DMS114 treated with DMSO at 0.1 percent for 48 hours (cell line): ENCODE results near the gene TRIM58.

Source experiments
- DNase-seq: peaks from one replicate; lab custom pipeline; 2025; ENCODE audit not compliant: unreplicated experiment; lab: John Stamatoyannopoulos, UW

TRIM58 gene, protein sequence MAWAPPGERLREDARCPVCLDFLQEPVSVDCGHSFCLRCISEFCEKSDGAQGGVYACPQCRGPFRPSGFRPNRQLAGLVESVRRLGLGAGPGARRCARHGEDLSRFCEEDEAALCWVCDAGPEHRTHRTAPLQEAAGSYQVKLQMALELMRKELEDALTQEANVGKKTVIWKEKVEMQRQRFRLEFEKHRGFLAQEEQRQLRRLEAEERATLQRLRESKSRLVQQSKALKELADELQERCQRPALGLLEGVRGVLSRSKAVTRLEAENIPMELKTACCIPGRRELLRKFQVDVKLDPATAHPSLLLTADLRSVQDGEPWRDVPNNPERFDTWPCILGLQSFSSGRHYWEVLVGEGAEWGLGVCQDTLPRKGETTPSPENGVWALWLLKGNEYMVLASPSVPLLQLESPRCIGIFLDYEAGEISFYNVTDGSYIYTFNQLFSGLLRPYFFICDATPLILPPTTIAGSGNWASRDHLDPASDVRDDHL

GRCh38 chr1:247857069-247857984, at the start of gene TRIM58:
Gene TRIM58, plus strand, starts transcription at chr1:247857187. Its CDS starts 60 bp downstream, at chr1:247857247.
- peak; percentile 23 for DNase-seq

DNA sequence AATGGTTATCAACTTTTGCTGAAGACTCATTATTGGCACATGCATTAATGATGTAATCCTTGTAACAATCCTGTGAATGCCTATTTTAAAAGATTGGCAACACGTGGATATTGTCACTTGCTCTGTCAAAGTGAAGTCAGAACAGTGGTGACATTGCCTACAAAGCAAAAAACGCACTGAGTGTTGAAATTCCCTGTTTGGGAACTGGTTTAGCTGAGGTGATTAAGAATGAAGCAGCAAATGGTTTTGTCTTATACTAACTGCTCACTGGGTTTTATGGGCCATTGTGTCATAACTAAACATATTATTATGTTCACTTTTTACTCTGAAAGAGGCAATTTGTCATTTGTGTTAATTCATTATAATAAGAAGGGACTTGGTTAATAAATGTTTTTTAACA, 44.4 kb upstream of the TRIM58 start:
- no peak for DNase-seq

DNA sequence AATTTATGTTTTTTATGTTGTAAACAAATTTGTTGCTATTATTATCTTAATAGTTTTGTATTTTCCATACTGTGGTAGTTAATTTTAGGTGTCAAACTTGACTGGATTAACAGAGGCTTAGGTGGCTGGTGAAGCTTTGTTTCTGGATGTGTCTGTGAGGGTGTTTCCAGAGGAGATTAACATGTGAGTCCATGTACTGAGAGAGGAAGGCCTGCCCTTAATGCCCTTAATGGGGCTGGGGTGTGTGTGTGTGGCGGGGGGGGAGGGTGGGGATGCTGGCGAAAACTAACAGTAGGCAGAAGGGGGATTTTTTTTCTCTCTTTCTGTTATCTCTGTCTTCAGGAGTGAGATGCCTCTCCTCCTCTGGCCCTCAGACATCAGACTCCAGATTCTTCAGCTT, 34.9 kb upstream of the TRIM58 start:
- no peak for DNase-seq

DNA sequence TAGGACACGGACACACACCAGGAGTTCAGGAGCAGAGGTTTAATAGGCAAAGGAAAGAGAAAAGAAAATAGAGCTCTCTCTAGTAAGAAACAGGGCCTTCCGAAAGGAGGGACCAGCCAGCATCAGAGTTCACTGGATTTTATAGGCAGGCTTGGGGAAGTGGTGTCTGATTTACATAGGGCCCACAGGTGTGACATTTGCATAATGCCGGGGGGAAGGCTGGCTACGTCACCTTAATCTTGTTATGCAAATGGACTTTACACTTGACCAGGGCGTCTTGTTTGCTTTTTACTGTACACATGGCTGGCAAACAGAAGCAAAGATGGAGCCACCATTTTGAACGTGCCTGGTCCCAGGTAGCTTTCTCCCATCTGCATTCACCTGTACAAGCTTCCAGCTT, 33.0 kb upstream of the TRIM58 start, which contains the start of gene OR14A16:
OR14A16 (minus strand) TSS at position 97 of the 400 bp plus-strand sequence. CDS start 8,390 bp downstream, outside the sequence.
- no peak for DNase-seq

DNA sequence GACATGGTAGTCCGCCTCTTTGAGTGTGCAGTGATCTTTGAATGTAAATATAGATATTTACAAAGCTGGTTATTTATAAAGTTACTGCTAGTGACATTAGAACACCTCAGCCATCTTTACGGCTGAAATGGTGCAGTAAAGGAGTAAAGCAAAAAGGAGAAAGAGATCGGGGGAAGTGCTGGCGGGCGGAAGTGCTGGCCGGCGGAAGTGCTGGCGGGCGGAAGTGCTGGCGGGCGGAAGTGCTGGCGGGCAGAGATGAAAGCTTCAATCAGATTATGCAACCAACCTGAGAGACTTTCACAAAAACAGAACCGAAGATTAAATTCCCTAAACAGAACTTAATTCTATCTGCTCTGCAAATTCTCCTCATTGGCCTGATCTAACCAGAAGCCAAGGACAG, 31.6 kb upstream of the TRIM58 start:
- DNase-seq: no peak

- DNase-seq: no peak
Observed at GRCh38 chr1:247829656-247830055, 27.3 kb upstream of the TRIM58 start.

GRCh38 chr1:247833601-247834000, 23.4 kb upstream of the TRIM58 start:
- DNase-seq: no peak

GRCh38 chr1:247840818-247841217, 16.2 kb upstream of the TRIM58 start:
- DNase-seq: no peak

DNA sequence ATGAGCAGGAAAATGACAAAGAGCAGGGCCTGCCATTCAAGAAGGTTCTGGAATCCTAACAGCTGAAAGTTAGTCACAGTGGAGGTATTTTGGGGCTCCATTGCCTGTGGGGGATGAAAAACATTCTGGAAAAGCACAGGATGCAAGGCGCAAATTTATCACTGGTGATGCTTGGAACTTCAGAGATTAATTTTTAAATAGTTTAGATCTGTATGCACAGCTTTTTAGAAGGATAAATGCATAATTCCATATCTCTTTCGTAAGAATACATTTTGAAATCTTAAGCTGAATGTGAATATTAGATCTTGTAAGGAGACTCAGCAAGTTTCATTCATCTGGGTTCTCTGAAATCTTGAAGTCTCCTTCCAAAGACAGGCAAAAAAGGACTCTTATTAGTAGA, 15.2 kb upstream of the TRIM58 start, which contains the start of gene OR11L1:
OR11L1 (minus strand) TSS at position 101 of the 400 bp plus-strand sequence; CDS start at position 101, 0 bp downstream.
- no peak for DNase-seq

DNA sequence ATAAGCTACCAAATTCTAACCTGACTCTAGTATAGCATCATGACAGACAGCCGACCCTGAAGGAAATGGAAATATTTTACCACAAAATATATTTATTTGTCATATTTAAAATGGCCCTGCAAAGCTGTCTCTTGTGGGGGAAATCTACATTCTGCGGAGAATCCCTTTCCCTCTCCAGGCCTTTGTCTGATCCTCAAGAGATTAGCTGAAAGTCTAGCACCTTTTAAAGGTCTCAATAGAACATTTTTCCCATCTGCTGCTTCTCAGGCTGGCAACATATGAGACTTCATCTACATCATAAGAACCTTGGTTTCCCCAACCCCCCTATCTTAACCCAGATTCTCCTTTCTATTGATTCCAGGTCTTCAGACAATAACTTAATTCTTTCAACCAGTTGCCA, 13.6 kb upstream of the TRIM58 start:
- DNase-seq: no peak

DNA sequence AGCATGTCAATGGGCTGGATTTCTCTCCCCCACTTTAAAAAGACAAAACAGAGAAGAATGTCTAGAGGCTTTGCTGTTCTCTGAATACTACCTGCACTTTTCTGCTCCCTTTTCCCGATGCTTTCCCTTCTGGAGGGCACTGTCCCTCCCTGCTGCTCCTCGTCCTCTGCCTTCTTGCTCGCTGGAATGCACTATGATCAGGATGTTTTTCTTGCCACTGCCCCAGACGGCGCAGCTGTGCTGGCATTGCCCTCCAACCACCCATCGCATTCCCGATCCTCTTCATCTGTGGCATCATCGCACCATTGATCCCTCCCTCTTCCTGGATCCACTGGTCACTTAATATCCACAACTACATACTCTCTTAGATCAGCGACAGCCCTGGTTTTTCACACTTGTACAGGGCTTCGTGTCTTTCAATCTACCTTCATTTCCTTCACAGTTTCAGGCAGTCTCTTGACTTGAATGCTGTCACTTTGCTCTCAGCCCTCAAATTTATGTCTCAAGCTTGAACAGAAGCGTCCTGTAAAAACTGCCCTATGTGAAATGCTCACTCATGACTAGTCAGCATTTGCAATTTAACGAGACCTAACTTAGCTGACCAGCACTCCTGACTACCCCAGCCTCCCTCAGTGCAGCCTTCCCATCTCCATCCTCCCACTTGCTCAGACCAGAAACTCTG, 11.8 kb upstream of the TRIM58 start:
- no peak for DNase-seq

- no peak for DNase-seq
Observed at GRCh38 chr1:247845693-247846017, 11.3 kb upstream of the TRIM58 start.

DNA sequence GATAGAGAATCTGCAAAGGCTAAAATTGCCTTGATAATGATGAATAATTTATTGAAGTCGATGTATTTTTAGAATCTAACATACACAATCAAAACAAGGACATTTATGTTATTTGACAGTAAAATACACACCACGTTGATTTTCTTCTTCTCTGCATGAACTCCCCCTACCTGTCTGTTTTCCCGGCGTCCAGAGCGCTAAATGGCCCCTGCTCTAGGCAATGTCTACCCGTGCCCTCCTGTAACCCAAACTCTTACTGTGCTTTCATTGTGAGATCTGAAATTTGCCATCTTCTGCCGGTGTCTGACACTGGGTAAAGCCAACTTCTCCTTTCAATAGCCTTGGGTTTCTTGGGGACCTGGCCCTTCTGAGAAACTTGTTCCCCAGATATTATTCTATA, 8.6 kb upstream of the TRIM58 start:
- no peak for DNase-seq

DNA sequence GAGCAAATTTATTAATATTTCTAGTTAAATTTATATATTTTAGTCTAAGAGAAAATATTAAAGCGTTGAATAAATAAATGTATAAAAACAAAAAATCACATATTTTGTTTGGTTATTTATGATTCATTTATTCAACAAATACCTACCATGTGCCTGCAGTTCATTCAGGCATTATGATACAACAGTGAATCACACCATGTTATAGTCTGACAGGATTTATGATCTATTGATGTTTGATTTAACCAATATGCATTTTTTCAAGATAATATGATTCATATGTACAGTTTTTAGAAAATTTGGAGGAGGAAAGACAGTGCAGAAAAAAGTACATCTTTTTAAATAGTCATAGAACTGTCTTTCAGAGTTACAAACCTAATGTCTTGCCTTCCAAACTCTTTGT, 7.4 kb upstream of the TRIM58 start:
- no peak for DNase-seq

GRCh38 chr1:247854899-247855545, 2.0 kb upstream of the TRIM58 start:
- DNase-seq: no peak

DNA sequence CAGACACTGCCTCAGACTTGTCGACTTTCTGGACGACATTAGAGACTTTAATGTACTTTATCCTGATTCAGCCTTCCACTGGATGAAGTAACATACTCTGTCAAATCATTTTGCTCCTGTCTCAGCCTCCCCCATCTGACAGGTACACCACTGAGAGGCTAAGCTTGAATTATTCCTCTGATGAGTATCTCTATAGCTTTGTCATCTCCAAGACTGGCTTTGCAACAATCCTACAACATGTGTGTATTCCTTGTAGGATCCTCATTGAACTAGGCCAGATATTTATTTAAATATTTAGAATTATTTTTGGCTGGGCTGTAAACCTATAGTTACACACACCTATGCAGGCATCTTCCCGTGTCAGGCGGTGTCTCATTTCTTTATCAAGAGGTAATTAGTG, 1.1 kb upstream of the TRIM58 start:
- DNase-seq: no peak

GRCh38 chr1:247857985-247858619, 1.1 kb downstream of the TRIM58 start:
- no peak for DNase-seq

DNA sequence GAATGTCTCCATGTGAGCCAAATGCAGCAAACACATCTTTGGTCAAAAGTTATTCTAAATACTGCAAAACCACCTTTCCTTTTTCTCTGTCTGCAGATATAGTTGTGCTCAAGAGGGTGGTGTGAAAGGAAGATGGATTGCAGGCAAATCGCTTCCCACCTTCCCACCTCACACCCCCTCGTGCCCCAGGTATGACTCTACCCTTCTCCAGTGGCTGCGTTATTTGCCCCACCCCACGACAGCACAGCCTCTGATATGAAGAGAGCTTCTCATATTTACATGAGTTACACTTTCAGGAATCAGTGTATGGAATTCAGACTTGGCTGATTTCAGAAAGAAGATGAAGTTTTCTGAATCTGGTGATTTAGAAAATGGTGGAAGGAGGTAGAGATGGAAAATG, 5.8 kb downstream of the TRIM58 start:
- no peak for DNase-seq

- DNase-seq: no peak
Observed at GRCh38 chr1:247864644-247865043, 7.7 kb downstream of the TRIM58 start.

- no peak for DNase-seq
Observed at GRCh38 chr1:247865416-247865815, 8.4 kb downstream of the TRIM58 start.
